Measurements from ENCODE around the gene FBRS.
A peak's percentile ranks its signal among the peaks of the same experiment; 100 is the strongest.
"Not testable (repeated sequence)": the region's sequence is repeated elsewhere in the genome, so short reads cannot be mapped to it uniquely, and the experiment has no call there.

FBRS gene

GRCh38 chr16:30665155-30665829, 7.1 kb downstream of the FBRS start:
- DNase-seq (ENCODE audit: low read depth): no peak

DNA sequence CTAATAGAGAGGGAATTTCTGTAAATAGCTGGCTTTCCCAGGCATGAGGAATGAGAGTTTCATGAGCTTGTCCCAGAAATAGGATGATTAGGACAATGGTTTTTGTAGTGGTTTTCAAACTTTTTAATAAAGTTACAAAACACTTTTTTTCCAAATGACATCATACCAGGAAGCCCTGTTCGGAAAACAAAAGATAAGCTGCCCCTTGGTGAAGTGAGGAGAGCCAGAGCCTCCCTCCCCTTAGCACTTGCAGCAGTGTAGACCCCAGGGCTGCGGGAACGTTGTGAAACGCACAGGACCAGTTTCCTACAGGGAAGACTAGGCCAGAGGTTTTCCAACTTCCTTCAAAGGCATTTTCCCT, 7.6 kb downstream of the FBRS start:
- DNase-seq (ENCODE audit: low read depth): no peak

DNA sequence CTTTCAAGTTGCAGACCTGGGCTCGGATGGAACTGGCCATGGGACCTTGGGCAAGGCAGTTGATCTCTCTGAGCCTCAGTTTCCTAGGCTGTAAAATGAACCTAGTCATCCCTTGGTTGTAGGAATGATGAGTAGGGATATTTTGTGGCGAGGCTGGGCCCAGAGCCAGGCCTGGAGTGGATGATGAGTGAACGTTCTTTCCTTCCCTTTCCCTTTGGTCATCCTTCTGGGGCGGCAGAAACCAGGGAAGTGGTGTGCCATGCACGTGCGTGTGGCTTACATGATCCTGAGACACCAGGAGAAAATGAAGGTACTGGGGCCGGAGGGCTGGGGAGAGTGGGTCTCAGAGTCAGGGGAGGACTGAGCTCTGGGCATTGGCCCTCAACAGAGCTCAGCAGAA, 8.4 kb downstream of the FBRS start:
- DNase-seq (ENCODE audit: low read depth): no peak

- DNase-seq (ENCODE audit: low read depth): no peak
These were observed 9.2 kb downstream of the FBRS start for GRCh38 chr16:30667361-30667905.

DNA sequence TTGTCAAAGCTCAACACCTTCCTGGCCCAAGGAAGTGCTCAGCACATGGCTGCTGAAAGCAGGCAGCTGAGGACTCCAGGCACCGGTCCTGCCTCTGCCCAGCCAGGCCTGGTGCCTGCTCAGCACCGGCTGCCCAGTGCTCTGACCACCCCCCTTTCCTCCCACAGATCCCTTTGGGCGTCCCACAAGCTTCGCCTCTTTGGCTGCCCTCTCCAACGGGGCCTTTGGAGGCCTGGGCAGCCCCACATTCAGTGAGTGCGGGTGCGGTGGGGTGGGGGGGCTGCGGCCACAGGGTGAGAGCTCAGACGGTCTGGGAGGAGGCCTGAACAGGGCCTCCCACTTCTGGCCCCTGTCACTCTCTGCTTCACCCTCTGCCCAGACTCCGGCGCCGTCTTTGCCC, 10.2 kb downstream of the FBRS start:
- DNase-seq (ENCODE audit: low read depth): no peak

- DNase-seq (ENCODE audit: low read depth): no peak
These were observed 11.0 kb downstream of the FBRS start for GRCh38 chr16:30669026-30669902.

DNA sequence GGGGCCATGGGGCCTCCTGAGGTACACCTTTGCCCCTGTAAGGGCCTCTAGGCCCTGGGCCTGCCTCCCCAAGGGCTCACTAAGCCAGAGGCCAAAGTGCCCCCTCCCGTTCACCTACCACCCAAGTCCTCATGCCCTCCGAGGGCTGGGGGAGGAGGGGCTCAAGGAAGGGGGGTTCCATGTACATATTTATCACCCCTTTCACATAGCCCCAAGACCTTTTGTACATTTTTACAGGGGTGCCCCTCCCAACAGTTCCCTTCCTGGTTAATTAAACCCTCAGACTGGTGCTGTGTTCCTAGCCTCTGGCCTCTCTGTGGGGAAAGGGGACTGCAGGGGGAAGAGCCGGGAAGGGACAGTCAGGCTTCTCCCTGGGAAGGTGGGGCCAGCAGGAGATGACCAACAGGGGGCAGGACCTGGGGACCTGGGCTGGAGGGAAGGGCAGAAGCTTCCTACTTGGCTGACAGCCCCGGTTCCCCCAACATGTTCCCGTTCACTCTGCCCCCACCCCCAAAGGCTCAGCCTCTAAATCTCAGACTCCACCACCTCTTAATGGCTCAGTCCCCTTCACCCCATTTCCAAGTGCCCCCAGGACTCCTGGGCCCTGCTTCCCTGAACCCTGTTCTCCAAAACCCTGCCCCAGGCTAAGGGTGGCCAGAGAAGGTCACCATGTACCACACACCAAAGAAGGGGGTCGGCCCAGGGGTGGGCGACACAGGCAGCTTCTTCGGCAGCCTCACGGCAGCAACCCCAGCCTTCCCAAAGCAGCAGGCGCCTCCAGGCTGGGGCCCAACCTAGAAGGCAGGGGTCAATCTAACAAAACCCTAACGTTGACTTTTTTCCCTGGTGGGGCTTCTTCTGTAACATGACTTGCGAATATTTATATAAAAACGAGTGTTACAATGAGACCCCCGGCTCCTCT, 11.9 kb downstream of the FBRS start:
- no peak for DNase-seq (ENCODE audit: low read depth)

GRCh38 chr16:30675143-30675542, 16.9 kb downstream of the FBRS start:
- DNase-seq (ENCODE audit: low read depth): no peak

DNA sequence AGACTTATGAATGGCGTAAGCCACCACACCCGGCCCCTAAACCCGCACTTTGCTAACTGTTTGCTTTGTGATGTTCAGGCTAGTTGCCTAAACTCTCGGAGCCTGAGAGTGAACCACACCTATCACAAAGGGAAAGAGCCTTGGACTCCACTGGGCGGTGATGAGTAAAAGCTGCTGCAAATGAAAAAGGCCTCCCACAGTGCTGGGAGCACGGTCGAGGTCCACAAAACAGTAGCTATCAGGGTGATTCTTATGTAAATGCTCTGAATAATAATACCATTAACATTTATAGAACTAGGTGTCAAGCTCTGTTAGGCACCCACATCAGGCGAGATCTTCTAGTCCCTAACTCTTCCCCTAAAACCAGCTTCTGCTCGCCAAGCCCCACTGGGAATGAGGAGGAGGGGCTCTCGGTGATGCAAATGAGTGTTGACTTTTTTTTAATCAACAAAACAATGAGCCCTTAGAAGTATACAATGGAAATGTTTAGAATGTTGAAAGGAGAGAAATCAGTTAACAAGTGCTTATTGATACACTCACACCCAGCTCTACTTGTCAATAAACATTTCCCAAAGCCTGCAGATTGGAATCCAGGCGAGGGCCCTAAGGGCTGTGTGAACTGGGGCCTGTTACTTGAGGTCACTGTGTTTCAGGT, 19.8 kb downstream of the FBRS start:
- DNase-seq (ENCODE audit: low read depth): no peak

DNA sequence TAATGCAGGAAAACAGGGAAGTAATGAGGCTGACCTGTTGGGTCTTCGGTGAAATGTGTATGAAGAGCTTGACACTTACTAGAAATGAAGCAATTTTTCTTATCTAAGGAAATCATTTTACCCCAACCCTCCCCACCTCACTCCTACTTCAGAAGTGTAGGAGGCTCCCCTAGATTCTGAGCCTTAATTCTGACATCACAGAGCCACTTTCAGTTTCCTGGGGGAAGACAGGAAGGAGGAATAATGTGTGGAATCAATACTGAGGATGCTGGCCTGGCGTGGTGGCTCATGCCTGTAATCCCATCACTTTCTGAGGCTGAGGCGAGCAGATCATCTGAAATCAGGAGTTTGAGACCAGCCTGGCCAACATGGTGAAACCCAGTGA, 20.3 kb downstream of the FBRS start:
- DNase-seq (ENCODE audit: low read depth): no peak

DNA sequence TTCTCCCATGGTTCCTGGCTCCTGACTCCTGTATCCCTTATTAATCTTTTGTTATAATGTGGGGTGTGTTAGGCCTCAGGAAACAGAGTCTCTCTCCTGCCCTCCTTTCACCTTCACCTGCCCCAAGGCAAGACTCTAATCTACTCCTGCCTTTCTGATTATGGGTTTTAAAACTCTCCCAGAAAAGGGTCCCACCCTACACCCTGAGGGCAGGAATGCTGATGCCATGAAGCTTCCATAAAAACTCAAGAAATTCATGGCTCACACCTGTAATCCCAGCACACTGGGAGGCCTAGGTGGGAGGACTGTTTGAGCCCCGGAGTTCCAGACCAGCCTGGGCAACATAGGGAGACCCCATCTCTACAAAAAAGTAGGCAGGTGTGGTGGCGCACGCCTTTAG, 22.1 kb downstream of the FBRS start:
- no peak for DNase-seq (ENCODE audit: low read depth)

DNA sequence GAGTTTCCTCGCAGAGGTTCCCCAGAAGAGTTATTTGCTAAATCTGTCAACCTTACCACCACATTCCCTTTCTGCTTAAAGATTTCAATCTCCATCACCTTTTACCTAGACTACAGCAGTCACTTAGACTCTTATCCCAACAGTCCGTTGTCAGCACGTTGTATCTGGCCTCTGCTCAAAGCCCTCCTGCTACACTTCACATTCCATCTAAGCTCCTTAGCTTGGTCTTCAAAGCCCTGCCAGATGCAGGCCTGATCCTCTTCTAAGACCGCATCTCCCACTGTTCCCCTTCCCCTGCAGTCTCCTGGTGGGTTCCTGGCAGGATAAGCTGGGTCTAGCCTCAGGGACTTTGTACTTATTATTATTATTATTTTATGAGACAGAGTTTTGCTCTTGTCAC, 30.5 kb downstream of the FBRS start:
- DNase-seq (ENCODE audit: low read depth): no peak

GRCh38 chr16:30691907-30692306, 33.7 kb downstream of the FBRS start:
- no peak for DNase-seq (ENCODE audit: low read depth)

DNA sequence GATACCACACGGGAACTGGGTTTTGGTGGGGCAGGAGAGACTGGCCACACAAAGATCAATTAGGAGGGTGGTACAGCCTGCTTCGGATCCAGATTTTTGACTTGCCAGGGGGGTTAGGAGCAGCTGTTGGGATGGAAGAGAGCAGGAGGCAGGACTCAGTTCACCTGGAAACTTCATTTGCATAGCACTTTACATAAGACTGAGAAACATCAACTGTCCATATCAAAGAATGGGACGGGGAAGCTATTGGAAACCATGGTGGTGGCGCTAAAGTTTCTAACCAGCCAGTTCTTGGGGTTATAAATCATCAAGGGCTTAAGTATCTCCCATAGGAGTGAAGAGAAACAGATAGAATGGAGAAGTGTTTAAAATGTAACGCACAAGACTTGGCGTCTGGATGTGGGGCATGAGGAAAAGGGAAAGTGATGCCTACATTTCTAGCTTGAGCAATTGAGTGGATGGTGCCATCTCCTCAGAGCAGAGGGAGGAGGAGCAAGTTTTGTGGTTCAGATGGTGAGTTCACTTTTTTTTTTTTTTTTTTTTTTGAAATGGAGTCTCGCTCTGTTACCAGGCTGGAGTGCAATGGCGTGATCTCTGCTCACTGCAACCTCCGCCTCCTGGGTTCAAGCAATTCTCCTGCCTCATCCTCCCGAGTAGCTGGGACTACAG, 34.3 kb downstream of the FBRS start:
- no peak for DNase-seq (ENCODE audit: low read depth)

DNA sequence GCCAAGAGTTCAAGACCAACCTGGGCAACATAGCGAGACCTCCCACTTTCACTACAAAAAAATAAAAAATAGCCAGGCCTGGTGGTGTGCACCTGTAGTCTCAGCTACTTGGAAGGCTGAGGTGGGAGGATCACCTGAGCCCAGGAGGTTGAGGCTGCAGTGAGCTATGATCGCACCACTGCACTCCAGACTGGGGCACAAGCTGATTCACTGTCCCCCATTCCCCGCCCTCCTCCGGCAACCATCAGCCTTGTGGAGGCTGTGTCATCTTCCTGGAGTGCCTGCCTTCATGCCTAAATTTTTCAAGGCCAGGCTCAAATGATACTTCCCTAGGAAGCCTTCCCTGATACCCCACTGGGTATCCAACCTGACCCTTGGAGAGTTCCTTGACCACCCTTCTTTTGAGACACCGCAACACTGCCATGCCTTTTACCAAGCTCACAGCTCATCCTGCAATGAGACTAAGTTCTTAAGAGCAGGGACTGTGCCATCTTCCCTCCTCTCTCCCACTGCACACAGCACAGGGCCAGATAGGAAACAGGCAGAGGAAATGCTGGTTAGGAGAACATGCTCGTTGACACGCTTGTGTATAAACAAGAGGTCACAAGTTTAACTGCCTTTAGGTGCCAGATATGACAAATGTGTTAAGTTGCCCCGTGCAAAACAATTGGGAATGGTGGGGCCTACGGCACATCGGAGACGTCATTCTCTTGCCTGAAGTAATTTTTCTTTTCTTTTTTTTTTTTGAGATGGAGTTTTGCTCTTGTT, 36.9 kb downstream of the FBRS start:
- no peak for DNase-seq (ENCODE audit: low read depth)

- DNase-seq (ENCODE audit: low read depth): not testable (repeated sequence)
These were observed 38.4 kb downstream of the FBRS start for GRCh38 chr16:30696646-30697045.

DNA sequence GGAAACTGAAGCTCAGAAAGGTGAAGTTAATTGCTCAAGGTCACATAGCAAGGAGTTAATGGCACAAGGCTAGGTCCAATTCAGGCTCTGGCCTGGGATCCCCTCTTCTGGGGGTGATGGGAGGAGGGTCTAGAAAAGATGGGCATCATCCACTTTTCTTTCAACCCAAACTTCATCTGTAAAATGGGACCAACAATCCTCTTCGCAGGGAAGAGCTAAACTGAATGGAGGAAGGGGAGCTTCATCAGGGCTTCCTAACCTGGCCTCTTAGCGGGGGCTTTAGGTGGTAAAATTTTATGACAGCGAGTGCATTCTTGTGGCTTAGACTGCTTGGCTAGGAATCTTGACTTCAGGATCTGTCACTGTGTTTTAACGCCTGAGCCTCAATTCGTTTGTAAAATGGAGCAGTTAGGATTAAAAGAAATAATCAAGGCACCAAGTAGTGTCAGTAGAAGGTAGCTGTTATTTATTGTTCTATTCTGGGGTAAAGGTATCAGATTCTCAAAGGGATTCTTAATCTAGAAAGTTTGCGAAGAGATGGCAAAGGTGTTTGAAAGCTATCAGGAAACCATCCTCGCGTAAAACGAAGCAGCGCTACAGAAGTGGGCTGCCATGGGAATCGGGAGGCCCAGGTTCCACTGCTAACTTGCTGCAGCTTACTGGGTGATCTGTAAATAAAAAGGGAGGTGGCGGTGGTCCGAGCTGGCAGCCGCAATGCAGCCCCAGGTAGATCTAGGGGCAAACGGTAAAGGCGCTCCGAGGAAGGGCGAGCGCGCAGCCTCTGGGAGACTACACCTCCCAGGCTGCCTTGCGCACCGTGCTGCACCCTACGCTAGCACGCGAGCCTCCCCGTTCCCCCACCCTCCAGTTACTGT, 39.3 kb downstream of the FBRS start:
- no peak for DNase-seq (ENCODE audit: low read depth)

- peak; percentile 99 for DNase-seq (ENCODE audit: low read depth)
These were observed 40.0 kb downstream of the FBRS start for GRCh38 chr16:30698139-30698815.
